GM10248 (cell line): ENCODE measurements around the gene VASN.
A peak's percentile ranks its signal among the peaks of the same experiment; 100 is the strongest.

ENCODE experiments used
- CTCF ChIA-PET: fragments of 300-600 bp; sonication (Branson Sonifier 250); formaldehyde crosslinking; extraction: SDS; loops from one replicate; lab custom pipeline; 2021; ENCODE audit warnings: antibody characterized with exemption; lab: Yijun Ruan, JAX
- POLR2A ChIA-PET: fragments of 350-650 bp; sonication (Branson Sonifier 250); formaldehyde crosslinking; extraction: SDS; loops from one replicate; lab custom pipeline; 2020; ENCODE audit warnings: antibody characterized with exemption; lab: Yijun Ruan, JAX
- DNase-seq: peaks from one replicate; pipeline ENCODE4 v3.0.0; 2012; ENCODE audit errors: extremely low spot score
- TF ChIP-seq, protein P1 (sequence below): IDR thresholded peaks from 2 replicates; pipeline ENCODE4 v1.5.1; 2012; ENCODE audit warnings: mild to moderate bottlenecking, low read depth; ENCODE audit errors: extremely low read depth, missing control alignments, control extremely low read depth

Gene VASN

DNA sequence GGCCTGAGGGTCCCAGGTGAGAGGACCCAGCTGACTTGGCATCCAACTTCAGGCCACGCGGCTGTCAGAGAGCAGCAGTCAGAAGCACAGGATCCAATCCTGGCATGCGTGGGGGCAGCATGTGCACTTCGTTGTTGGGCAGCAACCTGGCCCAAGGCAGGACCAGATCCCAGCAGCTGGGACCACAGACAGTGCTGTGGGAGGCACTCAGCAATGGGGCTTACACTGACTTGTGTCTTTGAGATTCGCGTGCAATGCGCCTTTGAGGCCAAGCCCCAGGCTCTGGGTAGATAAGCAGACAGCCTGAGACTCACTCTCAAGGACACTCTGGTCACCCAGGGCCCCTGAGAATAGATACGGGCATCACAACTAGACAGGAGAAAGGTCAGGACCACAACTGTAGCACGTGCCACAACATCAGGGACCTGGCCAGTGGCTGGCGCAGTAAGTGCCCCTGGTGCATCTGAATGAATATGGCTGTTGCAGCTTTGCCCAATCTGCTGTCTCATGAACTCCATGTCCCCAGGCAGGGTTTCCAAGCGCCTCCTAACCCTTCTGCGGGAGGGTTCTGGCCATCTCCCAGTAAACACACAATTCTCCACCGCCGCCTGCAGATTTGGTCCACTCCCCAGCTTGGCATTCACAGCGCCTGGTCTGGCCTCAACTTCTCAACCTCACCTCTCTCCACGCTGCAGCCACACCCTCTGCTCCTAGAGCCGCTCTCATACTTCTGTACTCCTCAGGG is 23.7 kb upstream of the VASN start:
- ChIA-PET POLR2A (no interaction called here), CTCF (interaction anchor here (1.2 kb wide), 1 partner anchor 55 kb away, joined by 3 read pairs; no protein-coding TSS in a partner anchor)
- DNase-seq, result no peak
- TF ChIP-seq, protein P1, sequence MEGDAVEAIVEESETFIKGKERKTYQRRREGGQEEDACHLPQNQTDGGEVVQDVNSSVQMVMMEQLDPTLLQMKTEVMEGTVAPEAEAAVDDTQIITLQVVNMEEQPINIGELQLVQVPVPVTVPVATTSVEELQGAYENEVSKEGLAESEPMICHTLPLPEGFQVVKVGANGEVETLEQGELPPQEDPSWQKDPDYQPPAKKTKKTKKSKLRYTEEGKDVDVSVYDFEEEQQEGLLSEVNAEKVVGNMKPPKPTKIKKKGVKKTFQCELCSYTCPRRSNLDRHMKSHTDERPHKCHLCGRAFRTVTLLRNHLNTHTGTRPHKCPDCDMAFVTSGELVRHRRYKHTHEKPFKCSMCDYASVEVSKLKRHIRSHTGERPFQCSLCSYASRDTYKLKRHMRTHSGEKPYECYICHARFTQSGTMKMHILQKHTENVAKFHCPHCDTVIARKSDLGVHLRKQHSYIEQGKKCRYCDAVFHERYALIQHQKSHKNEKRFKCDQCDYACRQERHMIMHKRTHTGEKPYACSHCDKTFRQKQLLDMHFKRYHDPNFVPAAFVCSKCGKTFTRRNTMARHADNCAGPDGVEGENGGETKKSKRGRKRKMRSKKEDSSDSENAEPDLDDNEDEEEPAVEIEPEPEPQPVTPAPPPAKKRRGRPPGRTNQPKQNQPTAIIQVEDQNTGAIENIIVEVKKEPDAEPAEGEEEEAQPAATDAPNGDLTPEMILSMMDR, result no peak

- ChIA-PET POLR2A (no interaction called here), CTCF (interaction anchor here (1.0 to 3.6 kb wide), 6 partner anchors 9 to 95 kb away, joined by 4 to 12 read pairs (median 6); no protein-coding TSS in a partner anchor)
- no peak for DNase-seq
- TF ChIP-seq, protein P1, result no peak
Measured at GRCh38 chr16:4349332-4349731, 22.3 kb upstream of the VASN start.

DNA sequence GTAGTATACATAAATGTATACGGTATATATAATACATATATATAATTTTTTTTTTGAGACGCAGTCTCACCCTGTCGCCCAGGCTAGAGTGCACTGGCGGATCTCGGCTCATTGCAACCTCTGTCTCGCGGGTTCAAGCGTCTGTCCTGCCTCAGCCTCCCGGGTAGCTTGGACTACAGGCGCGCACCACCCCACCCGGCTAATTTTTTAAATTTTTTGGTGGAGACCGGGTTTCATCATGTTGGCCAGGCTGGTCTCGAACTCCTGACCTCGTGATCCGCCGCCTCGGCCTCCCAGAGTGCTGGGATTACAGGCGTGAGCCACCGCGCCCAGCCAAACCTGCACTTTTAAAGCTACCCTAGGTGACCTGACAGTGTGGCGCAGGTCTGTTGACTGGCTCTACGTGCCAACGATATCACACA is 21.3 kb upstream of the VASN start:
- TF ChIP-seq, protein P1, result no peak
- DNase-seq, result no peak
- ChIA-PET POLR2A (no interaction called here), CTCF (interaction anchor here (1.0 to 3.6 kb wide), 10 partner anchors 8 to 96 kb away, joined by 3 to 14 read pairs (median 6); no protein-coding TSS in a partner anchor)

- POLR2A ChIA-PET, result no interaction called here
- peak; percentile 98 for DNase-seq
- CTCF ChIA-PET, result interaction anchor here (0.7 to 3.6 kb wide), 12 partner anchors 8 to 368 kb away, joined by 3 to 14 read pairs (median 5); no protein-coding TSS in a partner anchor
- TF ChIP-seq, protein P1, result no peak
Measured at GRCh38 chr16:4350787-4351659, 20.6 kb upstream of the VASN start, which contains the start of gene PAM16. Gene PAM16 (minus strand): TSS chr16:4351321. CDS start chr16:4351234, 87 bp downstream.

GRCh38 chr16:4351880-4352279 is 19.8 kb upstream of the VASN start:
- TF ChIP-seq, protein P1, result no peak
- ChIA-PET CTCF (interaction anchor here (0.7 to 3.6 kb wide), 9 partner anchors 9 to 369 kb away, joined by 3 to 14 read pairs (median 5); no protein-coding TSS in a partner anchor), POLR2A (interaction anchor here (0.6 kb wide), 1 partner anchor 26 kb away, joined by 4 read pairs; no protein-coding TSS in a partner anchor)
- no peak for DNase-seq

DNA sequence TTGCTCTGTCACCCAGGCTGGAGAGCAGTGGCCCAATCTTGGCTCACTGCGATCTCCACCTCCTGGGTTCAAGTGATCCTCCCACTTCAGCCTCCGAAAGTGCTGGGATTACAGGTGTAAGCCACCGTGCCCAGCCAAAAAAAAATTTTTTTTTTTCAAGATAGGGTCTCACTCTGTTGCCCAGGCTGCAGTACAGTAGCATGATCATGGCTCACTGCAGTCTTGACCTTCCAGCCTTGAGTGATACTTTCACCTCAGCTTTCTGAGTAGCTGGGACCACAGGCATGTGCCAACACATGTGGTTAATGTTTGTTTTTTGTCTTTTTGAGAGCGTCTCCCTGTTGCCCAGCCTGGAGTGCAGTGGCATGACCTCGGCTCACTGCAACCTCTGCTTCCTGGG is 18.8 kb upstream of the VASN start:
- ChIA-PET CTCF (interaction anchor here (1.0 to 3.6 kb wide), 5 partner anchors 11 to 99 kb away, joined by 3 to 14 read pairs (median 5); no protein-coding TSS in a partner anchor), POLR2A (no interaction called here)
- TF ChIP-seq, protein P1, result no peak
- no peak for DNase-seq
